B cell (primary cell): ENCODE data around the gene CNTNAP2. TPM values are rescaled to one million over a fixed set of nuclear protein-coding genes. Genes with fewer than 3 reads are reported as not detected.

Experiments
- ATAC-seq: fragments of 200-7000 bp; cut with Tn5 transposase; one replicate; pipeline ENCODE4 v1.10.0; 2021; ENCODE audit warnings: low read depth, mild to moderate bottlenecking, moderate number of reproducible peaks, moderate library complexity
- CTCF ChIA-PET: fragments of 350-600 bp; sonication (Branson Sonifier 250); formaldehyde crosslinking; loops from one replicate; lab custom pipeline; 2021; ENCODE audit warnings: antibody characterized with exemption, inconsistent platforms; lab: Charles Lee
- POLR2A ChIA-PET: fragments of 350-600 bp; sonication (Branson Sonifier 250); formaldehyde crosslinking; loops from one replicate; lab custom pipeline; 2021; ENCODE audit warnings: antibody characterized with exemption; lab: Charles Lee
- DNase-seq: peaks from one replicate; pipeline ENCODE4 v3.0.0; 2013
- H2AFZ ChIP-seq: 2 replicates; pipeline ENCODE4 v1.6.1; 2012; ENCODE audit warnings: mild to moderate bottlenecking, low read depth, low read length; ENCODE audit not compliant: insufficient read depth, poor library complexity, severe bottlenecking
- H3K27ac ChIP-seq, 2 donors: 1 replicate in 1 of 2; 2 replicates in 1 of 2; pipeline ENCODE4 v1.5.1; 2012 to 2013; ENCODE audit warnings: low read length in 2 of 2, mild to moderate bottlenecking in 2 of 2, moderate library complexity in 1 of 2
- H3K27me3 ChIP-seq, 4 experiments: fragments of 200-600 bp in 1 of 4; sonication (generic) in 1 of 4; replicated peaks in 1 of 4; 1 replicate in 2 of 4; 2 replicates in 2 of 4; pipeline versions ENCODE4 v1.6.1 to v1.7.0; 2013 to 2016; ENCODE audit warnings: low read length in 3 of 4, mild to moderate bottlenecking in 2 of 4, mixed read lengths in 1 of 4, moderate library complexity in 1 of 4; ENCODE audit not compliant: insufficient read depth in 4 of 4, control insufficient read depth in 3 of 4; ENCODE audit errors: control extremely low read depth in 1 of 4
- H3K36me3 ChIP-seq, 2 experiments: replicated peaks in 1 of 2; 1 replicate in 1 of 2; 2 replicates in 1 of 2; pipeline versions ENCODE4 v1.6.1 to v1.7.1; 2013; ENCODE audit warnings: low read length in 1 of 2; ENCODE audit not compliant: insufficient read depth in 2 of 2, control insufficient read depth in 1 of 2; ENCODE audit errors: control extremely low read depth in 1 of 2, extremely low read depth in 1 of 2
- H3K4me1 ChIP-seq, 2 donors: fragments of 200-600 bp in 1 of 2; sonication (generic) in 1 of 2; 1 replicate in 1 of 2; 2 replicates in 1 of 2; pipeline versions ENCODE4 v1.5.1 to v1.6.1; 2013 to 2017; ENCODE audit warnings: low read length in 2 of 2; ENCODE audit not compliant: control insufficient read depth in 2 of 2, insufficient read depth in 2 of 2
- H3K4me2 ChIP-seq: replicated peaks from 2 replicates; pipeline ENCODE3; 2012; ENCODE audit warnings: mild to moderate bottlenecking, low read depth, low read length; ENCODE audit not compliant: poor library complexity, severe bottlenecking
- H3K4me3 ChIP-seq, 5 experiments: fragments of 200-600 bp in 1 of 5; sonication (generic) in 1 of 5; 1 replicate in 3 of 5; 2 replicates in 2 of 5; pipeline versions ENCODE4 v1.5.1 to v1.7.0; 2011 to 2016; ENCODE audit warnings: low read length in 4 of 5, mild to moderate bottlenecking in 4 of 5, low read depth in 2 of 5, control low read depth in 1 of 5, moderate library complexity in 1 of 5; ENCODE audit not compliant: insufficient read depth in 1 of 5; ENCODE audit errors: control extremely low read depth in 1 of 5, extremely low read depth in 1 of 5
- H3K79me2 ChIP-seq: fragments of 200-600 bp; sonication (generic); one replicate; pipeline ENCODE4 v1.6.0; 2016; ENCODE audit warnings: low read length; ENCODE audit not compliant: control insufficient read depth, insufficient read depth
- H3K9ac ChIP-seq: fragments of 200-600 bp; sonication (generic); 2 replicates; pipeline ENCODE4 v1.6.1; 2017; ENCODE audit warnings: mild to moderate bottlenecking, low read length, moderate library complexity
- H3K9me3 ChIP-seq, 3 donors: one replicate each; pipeline versions ENCODE4 v1.6.1 to v1.7.1; 2013; ENCODE audit warnings: low read length in 2 of 3; ENCODE audit not compliant: control insufficient read depth in 2 of 3, insufficient read depth in 1 of 3; ENCODE audit errors: control extremely low read depth in 1 of 3
- H4K20me1 ChIP-seq: 2 replicates; pipeline ENCODE4 v1.6.0; 2012; ENCODE audit warnings: mild to moderate bottlenecking, low read length; ENCODE audit not compliant: insufficient read depth, control insufficient read depth, poor library complexity, severe bottlenecking
- H3K27ac Mint-ChIP-seq: one replicate; pipeline ENCODE4 v1.8.0; 2021; ENCODE audit warnings: mixed read lengths
- H3K27me3 Mint-ChIP-seq: one replicate; pipeline ENCODE4 v1.8.0; 2021; ENCODE audit warnings: mixed read lengths
- H3K4me1 Mint-ChIP-seq: one replicate; pipeline ENCODE4 v1.8.0; 2021; ENCODE audit warnings: mixed read lengths
- H3K4me3 Mint-ChIP-seq: one replicate; pipeline ENCODE4 v1.8.0; 2021; ENCODE audit warnings: mixed read lengths
- H3K9me3 Mint-ChIP-seq: one replicate; pipeline ENCODE4 v1.8.0; 2022; ENCODE audit warnings: mixed read lengths; ENCODE audit not compliant: insufficient read depth
- EZH2 ChIP-seq: IDR thresholded peaks from 2 replicates; pipeline ENCODE4 v1.6.1; 2012; ENCODE audit warnings: borderline replicate concordance, low read depth, mild to moderate bottlenecking, moderate library complexity, low read length; ENCODE audit not compliant: insufficient read depth, poor library complexity, severe bottlenecking
- WGBS: methylation state at CpG from one replicate; pipeline ENCODE4 v1.1.5; 2013; ENCODE audit warnings: missing lambda C conversion rate; ENCODE audit not compliant: insufficient coverage; 5-methylcytosine and 5-hydroxymethylcytosine counted together
- intact Hi-C: fragments of 100-400 bp; cut with micrococcal nuclease; formaldehyde crosslinking; loops from one replicate; pipeline ENCODE4 v1.10.0; 2022
- polyA plus RNA-seq: library from polyadenylated mRNA; depleted of rRNA; stranded (reverse); fragments of >200 nt; gene quantifications from 2 replicates; pipeline ENCODE4 v1.2.3, GENCODE V29; 2012
- total RNA-seq, 2 donors: library from RNA; stranded (reverse); fragments of 120-200 nt in 1 of 2; gene quantifications; 1 replicate in 1 of 2; 2 replicates in 1 of 2; pipeline versions ENCODE4 v1.2.3 to v1.2.4, GENCODE V29; 2013 to 2022
- TF ChIP-seq, protein P1 (sequence below): fragments of 200-600 bp; IDR thresholded peaks from one replicate; pipeline ENCODE4 v1.8.0; 2022; ENCODE audit warnings: antibody characterized with exemption, mild to moderate bottlenecking

Gene CNTNAP2
- total and polyA plus RNA-seq, 2 donors (not counting 1 experiment from before 2014, with no cell fraction given): 7.4 to 16.6 TPM

DNA sequence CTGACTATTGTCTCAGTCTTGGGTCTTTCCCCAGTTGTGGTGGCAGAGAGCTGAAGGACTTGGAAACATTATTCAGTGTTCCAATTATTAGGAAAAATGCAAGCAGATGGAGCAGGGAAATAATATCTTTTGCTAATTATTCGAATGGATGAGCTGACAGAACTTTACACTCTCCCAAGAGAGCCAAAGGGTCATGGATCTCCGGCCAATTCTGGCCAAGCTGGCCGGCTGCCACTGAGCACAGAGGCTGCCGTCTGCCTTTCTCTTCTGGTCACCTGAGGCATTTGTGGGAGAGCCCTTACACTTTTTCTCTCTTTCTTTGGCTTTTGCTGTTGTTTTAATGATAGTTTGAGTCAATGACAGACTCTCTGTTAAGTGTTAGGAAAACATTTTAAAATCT, 22.2 kb upstream of the CNTNAP2 start:
- Histone ChIP-seq H3K27ac (no peak overlapping the region), H3K79me2 (no peaks in the 10 kb centered on the region), H3K4me3 (no peak overlapping the region), H3K4me2 (no peak overlapping the region), H3K27me3 (no peaks in the 10 kb centered on the region), H3K4me1 (no peaks in the 10 kb centered on the region), H3K9me3 (no peaks in the 10 kb centered on the region), H4K20me1 (no peaks in the 10 kb centered on the region), H2AFZ (no peak overlapping the region), H3K9ac (no peak overlapping the region), H3K36me3 (no peaks in the 10 kb centered on the region)
- TF ChIP-seq EZH2: no peak
- TF ChIP-seq, protein P1, sequence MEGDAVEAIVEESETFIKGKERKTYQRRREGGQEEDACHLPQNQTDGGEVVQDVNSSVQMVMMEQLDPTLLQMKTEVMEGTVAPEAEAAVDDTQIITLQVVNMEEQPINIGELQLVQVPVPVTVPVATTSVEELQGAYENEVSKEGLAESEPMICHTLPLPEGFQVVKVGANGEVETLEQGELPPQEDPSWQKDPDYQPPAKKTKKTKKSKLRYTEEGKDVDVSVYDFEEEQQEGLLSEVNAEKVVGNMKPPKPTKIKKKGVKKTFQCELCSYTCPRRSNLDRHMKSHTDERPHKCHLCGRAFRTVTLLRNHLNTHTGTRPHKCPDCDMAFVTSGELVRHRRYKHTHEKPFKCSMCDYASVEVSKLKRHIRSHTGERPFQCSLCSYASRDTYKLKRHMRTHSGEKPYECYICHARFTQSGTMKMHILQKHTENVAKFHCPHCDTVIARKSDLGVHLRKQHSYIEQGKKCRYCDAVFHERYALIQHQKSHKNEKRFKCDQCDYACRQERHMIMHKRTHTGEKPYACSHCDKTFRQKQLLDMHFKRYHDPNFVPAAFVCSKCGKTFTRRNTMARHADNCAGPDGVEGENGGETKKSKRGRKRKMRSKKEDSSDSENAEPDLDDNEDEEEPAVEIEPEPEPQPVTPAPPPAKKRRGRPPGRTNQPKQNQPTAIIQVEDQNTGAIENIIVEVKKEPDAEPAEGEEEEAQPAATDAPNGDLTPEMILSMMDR: no peak
- Mint-ChIP-seq H3K27me3 (no peaks in the 10 kb centered on the region), H3K27ac (no peak overlapping the region), H3K4me3 (no peak overlapping the region), H3K9me3 (no peaks in the 10 kb centered on the region), H3K4me1 (no peaks in the 10 kb centered on the region)
- DNase-seq (no peak), ATAC-seq (no peak)
- intact Hi-C loops: loop anchor here (10.0 kb wide), 1 partner anchor 1420 kb away; no protein-coding TSS in a partner anchor
- WGBS: 100% methylated on average over 1 of the region's 4 CpGs
- ChIA-PET POLR2A (no interaction called here), CTCF (no interaction called here)

DNA sequence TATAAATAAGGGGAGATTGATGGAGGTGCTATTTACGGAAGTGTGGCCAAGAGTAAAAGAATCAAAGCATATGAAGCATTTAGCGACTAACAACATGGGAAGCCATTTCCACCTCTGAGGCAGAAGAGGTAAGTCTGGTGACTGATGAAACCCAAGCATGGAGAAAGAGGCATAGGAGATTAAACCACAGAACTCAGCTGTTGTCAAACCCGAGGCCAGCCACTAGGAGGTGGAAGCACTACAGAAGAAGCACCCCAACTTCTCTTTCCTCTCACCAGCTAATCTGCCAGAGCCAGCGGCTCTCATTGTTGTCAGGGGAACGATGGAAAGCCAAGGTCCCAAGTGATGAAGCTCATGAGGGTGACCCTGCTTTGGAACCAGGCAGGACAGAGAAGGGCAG, 19.6 kb upstream of the CNTNAP2 start:
- Mint-ChIP-seq H3K27me3 (no peaks in the 10 kb centered on the region), H3K4me3 (no peak overlapping the region), H3K9me3 (no peaks in the 10 kb centered on the region), H3K4me1 (no peaks in the 10 kb centered on the region), H3K27ac (no peak overlapping the region)
- CTCF ChIA-PET: no interaction called here
- no peak for ATAC-seq
- Histone ChIP-seq H3K79me2 (no peaks in the 10 kb centered on the region), H3K27me3 (no peaks in the 10 kb centered on the region), H3K9me3 (no peaks in the 10 kb centered on the region), H3K4me1 (no peaks in the 10 kb centered on the region), H3K9ac (no peak overlapping the region), H3K4me2 (no peak overlapping the region), H3K36me3 (no peaks in the 10 kb centered on the region), H4K20me1 (no peaks in the 10 kb centered on the region), H3K4me3 (no peak overlapping the region), H3K27ac (no peak overlapping the region), H2AFZ (no peak overlapping the region)
- no peak for DNase-seq
- 50% methylated on average over 3 of the region's 5 CpGs for WGBS
- TF ChIP-seq, protein P1: no peak
- TF ChIP-seq EZH2: no peak
- POLR2A ChIA-PET: no interaction called here
- intact Hi-C loops: loop anchor here (10.0 kb wide), 1 partner anchor 1422 kb away; no protein-coding TSS in a partner anchor
